HG03575 (cell line): Measurements from ENCODE around the gene DHDH.
"Not testable (repeated sequence)": the region's sequence is repeated elsewhere in the genome, so short reads cannot be mapped to it uniquely, and the experiment has no call there.

Experiments
- ATAC-seq: cut with Tn5 transposase; IDR thresholded peaks from one replicate; pipeline ENCODE4 v1.9.1; 2021; ENCODE audit not compliant: unreplicated experiment, insufficient number of reproducible peaks, low FRiP score; ENCODE audit errors: extremely low read depth

DHDH gene

DNA sequence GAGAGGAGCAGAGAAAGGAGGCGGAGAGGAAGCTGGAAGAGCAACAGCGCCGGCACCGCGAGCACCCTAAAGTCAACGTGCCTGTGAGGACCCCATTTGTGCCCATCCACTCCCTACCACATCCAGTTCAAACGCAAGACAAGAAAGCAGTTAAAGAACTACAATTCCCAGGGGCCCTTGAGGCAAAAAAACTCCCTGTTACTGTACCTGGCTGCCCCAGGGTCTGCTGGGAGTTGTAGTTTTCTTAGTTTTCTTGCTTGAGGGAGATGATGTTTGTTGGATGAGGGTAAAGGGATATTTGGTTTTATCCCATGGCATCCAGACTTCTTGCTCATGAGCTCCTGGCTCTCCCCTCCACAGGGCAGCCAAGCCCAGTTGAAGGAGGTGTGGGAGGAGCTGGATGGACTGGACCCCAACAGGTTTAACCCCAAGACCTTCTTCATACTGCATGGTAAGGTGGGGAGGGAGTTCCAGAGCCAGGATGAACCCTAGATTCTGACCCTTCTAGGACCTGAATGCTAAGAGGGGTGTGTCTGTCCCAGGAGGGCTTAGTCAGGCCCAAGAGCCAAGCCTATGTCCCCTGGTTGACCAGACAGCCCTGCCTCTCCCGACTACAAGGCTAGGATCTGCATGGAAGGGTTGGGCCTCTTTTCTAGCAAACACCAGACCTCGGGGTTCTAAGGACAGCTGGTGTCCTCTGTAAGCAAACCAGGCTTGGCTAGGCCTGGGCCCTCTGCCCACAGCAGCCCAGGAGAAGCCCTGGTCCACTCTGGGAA, 20.2 kb upstream of the DHDH start:
- ATAC-seq = no peak

DNA sequence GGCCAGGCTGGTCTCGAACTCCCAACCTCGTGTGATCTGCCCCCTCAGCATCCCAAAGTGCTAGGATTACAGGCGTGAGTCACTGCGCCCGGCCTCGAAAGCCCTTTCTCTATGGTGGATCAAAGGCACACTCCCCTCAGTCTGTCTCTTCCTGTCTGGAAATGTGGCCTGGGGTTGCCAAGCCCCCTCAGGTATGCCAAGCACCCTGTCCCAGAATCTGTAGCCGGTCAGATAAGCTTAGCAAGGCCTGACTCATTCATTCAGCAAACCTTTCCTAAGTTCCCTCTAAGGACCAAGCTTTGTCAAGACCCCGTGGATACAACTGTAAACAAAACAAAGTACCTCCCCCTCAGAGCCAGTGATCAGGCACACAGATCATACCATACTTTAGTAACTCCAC, 19.3 kb upstream of the DHDH start:
- ATAC-seq = no peak

DNA sequence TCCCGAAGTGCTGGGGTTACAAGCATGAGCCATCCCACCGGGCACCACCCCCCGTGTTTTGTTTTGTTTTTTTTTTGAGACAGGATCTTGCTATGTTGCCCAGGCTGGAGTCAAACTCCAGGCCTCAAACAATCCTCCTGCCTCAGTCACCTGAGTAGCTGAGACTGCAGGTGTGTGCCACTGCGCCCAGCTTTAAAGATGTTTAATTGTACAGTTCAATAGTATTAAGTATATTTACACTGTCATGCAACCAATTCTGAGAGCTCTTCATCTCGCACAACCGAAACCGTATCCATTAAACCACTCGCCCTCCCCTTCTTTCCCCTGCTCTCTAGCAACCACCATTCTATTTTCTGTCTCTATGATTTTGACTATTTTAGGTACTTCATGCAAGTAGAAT, 17.7 kb upstream of the DHDH start:
- no peak for ATAC-seq

DNA sequence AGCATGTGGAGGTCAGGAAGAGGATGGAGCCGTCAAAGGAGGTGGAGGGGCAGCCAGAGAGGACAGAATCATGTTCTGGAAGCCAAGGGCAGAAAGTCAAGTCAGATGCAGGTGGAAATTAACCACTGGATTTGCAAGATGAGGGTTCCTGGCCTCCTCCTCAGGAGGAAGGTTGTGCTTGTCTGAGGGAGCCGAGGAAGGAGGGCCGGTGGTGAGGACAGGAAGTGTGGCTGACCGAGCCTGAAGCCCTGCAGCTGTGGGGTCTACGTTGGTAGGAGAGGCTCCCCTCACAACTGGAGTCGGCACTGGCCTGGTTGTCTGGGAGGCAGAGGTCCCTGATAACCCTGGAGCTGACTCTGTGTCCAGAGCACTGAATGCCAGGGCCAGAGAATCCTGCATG, 15.4 kb upstream of the DHDH start:
- no peak for ATAC-seq

DNA sequence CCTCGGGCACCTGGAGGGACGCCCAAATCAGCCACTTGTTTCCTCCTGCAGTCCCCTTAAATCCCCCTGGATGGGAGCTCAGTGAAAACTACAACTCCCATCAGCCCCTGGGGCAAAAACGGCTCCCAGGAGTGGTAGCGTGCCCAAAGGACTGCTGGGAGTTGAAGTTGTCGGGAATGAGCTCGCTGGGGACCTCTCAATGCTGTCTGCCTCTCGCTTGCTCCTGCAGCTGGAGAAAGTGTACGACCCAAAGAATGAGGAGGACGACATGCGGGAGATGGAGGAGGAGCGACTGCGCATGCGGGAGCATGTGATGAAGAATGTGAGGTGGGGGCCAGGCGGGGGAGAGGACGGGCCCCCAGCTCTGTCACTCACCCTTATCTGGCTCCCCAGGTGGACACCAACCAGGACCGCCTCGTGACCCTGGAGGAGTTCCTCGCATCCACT, 14.7 kb upstream of the DHDH start:
- no peak for ATAC-seq

DNA sequence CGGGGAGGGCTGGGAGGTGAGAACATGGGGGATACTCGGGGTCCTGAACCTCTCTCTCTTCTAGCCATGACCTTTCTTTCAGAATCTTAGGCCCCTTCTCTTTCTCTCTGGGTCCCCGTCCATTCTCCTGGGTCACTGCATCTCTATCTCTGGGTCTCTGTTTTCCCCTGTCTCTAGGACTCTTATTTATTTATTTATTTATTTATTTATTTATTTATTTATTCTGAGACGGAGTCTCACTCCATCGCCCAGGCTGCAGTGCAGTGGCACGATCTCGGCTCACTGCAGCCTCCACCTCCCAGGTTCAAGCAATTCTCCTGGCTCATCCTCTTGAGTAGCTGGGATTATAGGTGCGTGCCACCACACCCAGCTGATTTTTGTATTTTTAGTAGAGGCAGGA, 14.2 kb upstream of the DHDH start:
- not testable (repeated sequence) for ATAC-seq

DNA sequence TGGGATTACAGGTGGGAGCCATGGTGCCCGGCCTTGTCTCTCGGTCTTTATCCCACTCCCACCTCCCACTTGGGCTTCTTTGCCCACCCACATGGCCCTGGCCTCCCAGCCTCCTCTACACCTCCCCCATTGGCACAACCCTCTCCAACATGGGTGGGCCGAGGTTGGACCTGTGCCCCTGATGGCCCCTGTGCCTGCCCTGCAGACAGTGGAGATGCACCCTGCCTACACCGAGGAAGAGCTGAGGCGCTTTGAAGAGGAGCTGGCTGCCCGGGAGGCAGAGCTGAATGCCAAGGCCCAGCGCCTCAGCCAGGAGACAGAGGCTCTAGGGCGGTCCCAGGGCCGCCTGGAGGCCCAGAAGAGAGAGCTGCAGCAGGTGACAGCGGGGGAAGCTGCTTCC, 12.6 kb upstream of the DHDH start:
- no peak for ATAC-seq

DNA sequence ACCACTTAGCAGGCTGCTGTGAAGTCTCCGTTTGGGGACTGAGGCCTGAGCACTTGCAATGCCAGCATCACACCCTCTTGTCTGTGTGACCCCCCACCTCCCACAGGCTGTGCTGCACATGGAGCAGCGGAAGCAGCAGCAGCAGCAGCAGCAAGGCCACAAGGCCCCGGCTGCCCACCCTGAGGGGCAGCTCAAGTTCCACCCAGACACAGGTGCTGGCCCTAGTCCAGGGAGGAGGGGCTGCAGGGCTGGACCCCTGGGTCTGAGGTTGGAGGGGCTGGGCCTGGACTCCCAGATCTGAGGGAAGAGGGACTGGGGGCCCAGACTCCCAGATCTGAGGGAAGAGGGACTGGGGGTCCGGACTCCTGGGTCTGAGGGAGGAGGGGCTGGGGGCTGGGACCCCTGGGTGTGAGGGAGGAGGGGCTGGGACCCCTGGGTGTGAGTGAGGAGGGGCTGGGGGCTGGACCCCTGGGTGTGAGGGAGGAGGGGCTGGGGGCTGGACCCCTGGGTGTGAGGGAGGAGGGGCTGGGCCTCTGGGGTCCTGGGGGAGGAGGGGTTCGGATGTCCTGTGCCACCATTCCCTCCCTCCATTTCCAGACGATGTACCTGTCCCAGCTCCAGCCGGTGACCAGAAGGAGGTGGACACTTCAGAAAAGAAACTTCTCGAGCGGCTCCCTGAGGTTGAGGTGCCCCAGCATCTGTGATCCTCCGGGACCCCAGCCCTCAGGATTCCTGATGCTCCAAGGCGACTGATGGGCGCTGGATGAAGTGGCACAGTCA, 11.6 kb upstream of the DHDH start:
- ATAC-seq = no peak

DNA sequence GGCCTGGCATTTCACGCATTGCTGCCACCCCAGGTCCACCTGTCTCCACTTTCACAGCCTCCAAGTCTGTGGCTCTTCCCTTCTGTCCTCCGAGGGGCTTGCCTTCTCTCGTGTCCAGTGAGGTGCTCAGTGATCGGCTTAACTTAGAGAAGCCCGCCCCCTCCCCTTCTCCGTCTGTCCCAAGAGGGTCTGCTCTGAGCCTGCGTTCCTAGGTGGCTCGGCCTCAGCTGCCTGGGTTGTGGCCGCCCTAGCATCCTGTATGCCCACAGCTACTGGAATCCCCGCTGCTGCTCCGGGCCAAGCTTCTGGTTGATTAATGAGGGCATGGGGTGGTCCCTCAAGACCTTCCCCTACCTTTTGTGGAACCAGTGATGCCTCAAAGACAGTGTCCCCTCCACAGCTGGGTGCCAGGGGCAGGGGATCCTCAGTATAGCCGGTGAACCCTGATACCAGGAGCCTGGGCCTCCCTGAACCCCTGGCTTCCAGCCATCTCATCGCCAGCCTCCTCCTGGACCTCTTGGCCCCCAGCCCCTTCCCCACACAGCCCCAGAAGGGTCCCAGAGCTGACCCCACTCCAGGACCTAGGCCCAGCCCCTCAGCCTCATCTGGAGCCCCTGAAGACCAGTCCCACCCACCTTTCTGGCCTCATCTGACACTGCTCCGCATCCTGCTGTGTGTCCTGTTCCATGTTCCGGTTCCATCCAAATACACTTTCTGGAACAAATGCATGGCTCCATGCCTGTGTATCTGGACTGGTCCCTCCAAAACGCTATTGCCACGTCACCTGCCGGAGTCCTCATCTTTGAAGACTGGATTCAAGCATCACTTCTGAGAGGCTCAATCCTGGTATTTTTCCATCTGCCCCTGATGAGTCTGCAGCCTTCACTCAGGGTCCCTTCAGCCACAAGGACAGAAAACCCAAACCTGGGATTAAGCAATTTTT, 10.7 kb upstream of the DHDH start:
- no peak for ATAC-seq

DNA sequence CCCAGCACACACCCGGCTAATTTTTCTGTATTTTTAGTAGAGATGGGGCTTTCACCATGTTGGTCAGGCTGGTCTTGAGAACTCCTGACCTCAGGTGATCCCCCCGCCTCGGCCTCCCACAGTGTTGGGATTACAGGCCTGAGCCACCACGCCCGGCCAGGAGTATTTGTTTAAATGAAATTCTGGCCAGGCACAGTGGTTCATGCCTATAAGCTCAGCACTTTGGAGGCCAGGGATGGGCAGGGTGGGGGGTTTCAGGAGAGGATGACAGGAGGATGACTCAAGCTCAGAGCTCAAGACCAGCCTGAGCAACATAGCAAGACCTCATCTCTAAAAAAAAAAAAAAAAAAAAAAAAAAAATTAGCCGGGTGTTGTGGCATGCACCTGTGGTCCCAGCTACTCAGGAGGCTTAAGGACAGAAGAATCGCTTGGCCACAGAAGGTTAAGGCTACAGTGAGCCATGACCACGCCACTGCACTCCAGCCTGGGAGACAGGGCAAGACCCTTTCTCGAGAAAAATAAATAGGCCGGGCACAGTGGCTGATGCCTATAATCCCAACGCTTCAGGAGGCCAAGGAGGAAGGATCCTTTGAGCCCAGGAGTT, 8.2 kb upstream of the DHDH start:
- no peak for ATAC-seq

DNA sequence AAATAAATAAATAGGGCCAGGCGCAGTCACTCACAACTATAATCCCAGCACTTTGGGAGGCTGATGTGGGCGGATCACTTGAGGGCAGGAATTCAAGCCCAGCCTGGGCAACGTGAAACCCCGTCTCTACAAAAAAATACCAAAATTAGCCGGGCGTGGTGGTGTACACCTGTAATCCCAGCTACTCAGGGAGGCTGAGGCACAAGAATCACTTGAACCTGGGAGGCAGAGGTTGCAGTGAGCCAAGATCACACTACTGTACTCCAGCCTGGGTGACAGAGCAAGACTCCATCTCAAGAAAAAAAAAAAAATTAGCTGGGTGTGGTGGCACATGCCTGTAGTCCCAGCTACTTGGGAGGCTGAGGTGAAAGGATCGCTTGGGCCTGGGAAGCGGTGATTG, 7.6 kb upstream of the DHDH start:
- not testable (repeated sequence) for ATAC-seq

DNA sequence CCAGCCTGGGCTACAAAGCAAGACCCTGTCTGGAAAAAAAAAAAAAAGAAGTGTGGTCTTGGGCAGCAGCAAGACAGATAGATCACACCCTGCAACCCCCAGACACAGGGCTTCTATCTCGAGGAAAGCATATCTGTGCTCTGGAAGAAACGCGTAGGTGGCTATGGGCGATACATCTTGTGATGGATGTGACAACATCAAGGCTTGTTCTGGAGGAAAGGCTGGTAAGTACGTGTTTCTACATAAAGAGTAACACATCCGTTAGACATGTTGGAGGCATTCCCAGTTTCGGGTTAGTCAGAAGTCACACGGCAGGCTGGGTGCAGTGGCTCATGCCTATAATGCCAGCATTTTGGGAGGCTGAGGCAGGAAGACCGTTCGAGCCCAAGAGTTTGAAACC, 6.6 kb upstream of the DHDH start:
- ATAC-seq = no peak

DNA sequence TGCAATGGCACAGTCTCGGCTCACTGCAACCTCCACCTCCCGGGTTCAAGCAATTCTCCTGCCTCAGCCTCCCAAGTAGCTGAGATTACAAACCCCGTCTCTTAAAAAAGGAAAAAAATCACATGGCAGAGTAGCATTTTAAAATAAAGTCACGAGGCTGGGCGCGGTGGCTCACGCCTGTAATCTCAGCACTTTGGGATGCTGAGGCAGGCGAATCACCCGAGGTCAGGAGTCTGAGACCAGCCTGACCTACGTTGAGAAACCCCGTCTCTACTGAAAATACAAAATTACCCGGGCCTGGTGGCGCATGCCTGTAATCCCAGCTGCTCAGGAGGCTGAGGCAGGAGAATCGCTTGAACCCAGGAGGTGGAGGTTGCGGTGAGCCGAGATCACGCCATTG, 5.8 kb upstream of the DHDH start:
- not testable (repeated sequence) for ATAC-seq

DNA sequence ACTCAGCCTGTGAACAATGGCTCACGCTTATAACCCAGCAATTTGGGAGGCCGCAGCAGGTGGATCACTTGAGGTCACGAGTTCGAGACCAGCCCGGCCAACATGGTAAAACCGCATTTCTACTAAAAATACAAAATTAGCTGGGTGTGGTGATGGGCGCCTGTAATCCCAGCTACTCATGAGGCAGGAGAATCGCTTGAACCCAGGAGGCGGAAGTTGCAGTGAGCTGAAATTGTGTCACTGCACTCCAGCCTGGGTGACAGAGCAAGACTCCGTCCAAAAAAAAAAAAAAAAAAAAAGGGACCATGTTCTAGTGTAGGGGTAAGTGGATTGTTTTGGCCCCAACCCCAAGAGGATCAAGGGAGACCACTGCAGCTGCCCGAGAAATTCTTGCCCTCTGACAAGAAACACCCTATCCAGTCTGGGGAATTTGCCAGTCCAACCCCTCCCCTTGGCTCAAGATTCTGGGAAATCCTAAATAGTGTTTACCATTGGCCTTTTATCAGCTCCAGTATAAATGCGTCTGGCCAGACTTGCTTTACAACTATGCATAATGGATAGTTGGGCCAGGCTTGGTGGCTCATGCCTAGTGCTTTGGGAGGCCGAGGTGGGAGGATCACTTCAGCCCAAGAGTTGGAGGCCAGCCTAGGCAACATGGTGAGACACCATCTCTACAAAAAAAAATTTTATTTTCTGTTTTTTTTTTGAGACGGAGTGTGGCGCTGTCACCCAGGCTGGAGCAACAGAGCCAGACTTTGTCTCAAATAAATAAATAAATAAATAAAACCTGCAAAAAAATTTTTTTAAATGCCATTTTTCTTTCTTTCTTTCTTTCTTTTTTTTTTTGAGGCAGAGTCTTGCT, 5.1 kb upstream of the DHDH start:
- no peak for ATAC-seq

DNA sequence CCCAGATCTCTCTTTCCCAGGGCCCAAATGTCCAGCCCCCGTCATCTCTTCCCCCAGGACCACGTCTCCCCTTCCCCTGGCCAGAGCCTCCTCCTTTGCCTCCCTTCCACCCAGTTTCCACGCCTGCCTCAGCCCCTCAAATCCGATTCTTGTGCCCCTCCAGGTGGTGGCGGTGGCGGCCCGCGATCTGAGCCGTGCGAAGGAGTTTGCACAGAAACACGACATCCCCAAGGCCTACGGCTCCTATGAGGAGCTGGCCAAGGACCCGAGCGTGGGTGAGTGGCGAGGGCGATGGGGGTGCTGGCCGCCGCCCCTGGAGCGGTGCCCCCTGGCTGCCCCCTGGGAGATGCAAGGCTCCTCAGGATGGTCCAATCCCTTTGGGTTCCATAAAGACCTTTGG, 1.3 kb downstream of the DHDH start:
- ATAC-seq = no peak

DNA sequence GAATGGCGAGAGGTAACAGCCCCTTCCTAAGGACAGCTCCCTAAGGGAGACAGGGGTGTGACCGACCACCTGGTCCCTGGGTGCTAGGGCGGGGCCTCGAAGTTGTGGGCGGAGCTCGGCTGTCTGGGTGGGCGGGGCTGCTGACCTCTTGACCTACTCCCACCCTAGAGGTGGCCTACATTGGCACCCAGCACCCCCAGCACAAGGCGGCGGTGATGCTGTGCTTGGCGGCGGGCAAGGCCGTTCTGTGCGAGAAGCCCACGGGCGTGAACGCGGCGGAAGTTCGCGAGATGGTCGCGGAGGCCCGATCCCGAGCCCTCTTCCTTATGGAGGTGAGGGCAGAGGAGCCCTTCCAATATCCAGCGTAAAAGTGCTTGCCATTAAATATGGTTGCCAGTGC, 2.4 kb downstream of the DHDH start:
- ATAC-seq = no peak

DNA sequence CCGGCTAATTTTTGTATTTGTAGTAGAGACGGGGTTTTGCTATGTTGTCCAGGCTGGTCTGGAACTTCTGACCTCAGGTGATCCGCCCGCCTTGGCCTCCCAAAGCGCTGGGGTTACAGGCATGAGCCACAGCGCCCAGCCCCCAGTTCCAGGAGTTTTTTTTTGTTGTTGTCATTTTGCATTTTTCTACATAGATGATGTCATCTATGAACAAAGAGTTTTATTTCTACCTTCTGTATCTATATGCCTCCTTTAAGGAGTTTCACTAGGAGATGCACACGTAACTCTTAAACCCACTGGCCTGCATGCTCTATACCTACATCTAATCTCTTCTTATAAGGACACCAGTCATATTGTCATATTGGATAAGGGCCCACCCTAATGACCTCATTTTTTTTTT, 4.8 kb downstream of the DHDH start:
- ATAC-seq = no peak

DNA sequence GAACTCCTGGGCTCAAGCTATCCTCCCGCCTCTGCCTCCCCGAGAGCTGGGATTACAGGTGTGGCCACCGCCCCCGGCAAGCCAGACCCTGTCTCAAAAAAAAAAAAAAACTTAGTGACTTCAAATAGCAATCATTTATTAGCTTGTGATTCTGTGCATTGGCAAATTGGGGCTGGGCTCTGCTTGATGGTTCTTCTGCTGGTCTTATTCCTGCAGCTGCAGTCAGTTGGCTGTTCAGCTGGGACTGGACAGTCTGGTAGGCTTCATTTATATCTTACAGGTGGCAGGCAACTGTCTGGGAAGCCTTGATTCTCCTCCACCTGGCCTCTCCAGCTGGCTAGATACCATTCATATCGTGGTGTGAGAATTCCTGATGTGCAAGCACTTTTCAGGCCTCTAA, 7.4 kb downstream of the DHDH start:
- ATAC-seq = no peak
